Neural progenitor cell (in vitro differentiated cells): ENCODE measurements around the gene GNAT1. TPM values are rescaled to one million over a fixed set of nuclear protein-coding genes. Genes with fewer than 3 reads are reported as not detected.

Experiments
- DNase-seq: peaks from one replicate; pipeline ENCODE4 v3.0.0-alpha.2; 2016; ENCODE audit warnings: low spot score
- H2AFZ ChIP-seq: fragments of 200-600 bp; sonication (generic); replicated peaks from 2 replicates; pipeline ENCODE4 v1.6.1; 2016; ENCODE audit warnings: antibody characterized with exemption
- H3F3A ChIP-seq: fragments of 200-600 bp; sonication (generic); 2 replicates; pipeline ENCODE4 v1.6.1; 2016; ENCODE audit warnings: antibody characterized with exemption, low read depth
- H3K27ac ChIP-seq: fragments of 200-600 bp; sonication (generic); 2 replicates; pipeline ENCODE4 v1.5.1; 2016; ENCODE audit warnings: mild to moderate bottlenecking
- H3K27me3 ChIP-seq: fragments of 200-600 bp; sonication (generic); 2 replicates; pipeline ENCODE4 v1.6.1; 2016; ENCODE audit warnings: mild to moderate bottlenecking, moderate library complexity
- H3K36me3 ChIP-seq: fragments of 200-600 bp; sonication (generic); 2 replicates; pipeline ENCODE4 v1.5.1; 2016
- H3K4me1 ChIP-seq: fragments of 200-600 bp; sonication (generic); 2 replicates; pipeline ENCODE4 v1.6.1; 2016; ENCODE audit warnings: mixed run types
- H3K4me2 ChIP-seq: fragments of 200-600 bp; sonication (generic); 2 replicates; pipeline ENCODE4 v1.6.1; 2016
- H3K4me3 ChIP-seq: fragments of 200-600 bp; sonication (generic); 2 replicates; pipeline ENCODE4 v1.5.1; 2016
- H3K79me2 ChIP-seq: fragments of 200-600 bp; sonication (generic); 2 replicates; pipeline ENCODE4 v1.6.1; 2016; ENCODE audit warnings: low read depth
- H3K9ac ChIP-seq: fragments of 200-600 bp; sonication (generic); 2 replicates; pipeline ENCODE4 v1.6.1; 2016
- H3K9me3 ChIP-seq: fragments of 200-600 bp; sonication (generic); 2 replicates; pipeline ENCODE4 v1.5.1; 2016; ENCODE audit warnings: low read depth
- H4K20me1 ChIP-seq: fragments of 200-600 bp; sonication (generic); 2 replicates; pipeline ENCODE4 v1.6.1; 2016; ENCODE audit warnings: low read depth
- H3K27ac Mint-ChIP-seq: 3 replicates; pipeline ENCODE4 v1.8.0; 2021; ENCODE audit warnings: mixed read lengths
- H3K27me3 Mint-ChIP-seq: 2 replicates; pipeline ENCODE4 v1.8.0; 2022; ENCODE audit warnings: low read depth, mild to moderate bottlenecking, inconsistent platforms, moderate library complexity, mixed read lengths; ENCODE audit not compliant: insufficient read depth
- H3K36me3 Mint-ChIP-seq: 3 replicates; pipeline ENCODE4 v1.8.0; 2021; ENCODE audit warnings: mixed read lengths
- H3K4me1 Mint-ChIP-seq: 3 replicates; pipeline ENCODE4 v1.8.0; 2021; ENCODE audit warnings: mixed read lengths
- H3K4me3 Mint-ChIP-seq: 3 replicates; pipeline ENCODE4 v1.8.0; 2021; ENCODE audit warnings: mild to moderate bottlenecking, moderate library complexity, mixed read lengths
- H3K9me3 Mint-ChIP-seq: 3 replicates; pipeline ENCODE4 v1.8.0; 2020; ENCODE audit warnings: mixed read lengths
- EZH2 ChIP-seq: fragments of 200-600 bp; sonication (generic); IDR thresholded peaks from 2 replicates; pipeline ENCODE4 v1.6.1; 2017; ENCODE audit warnings: antibody characterized with exemption, mild to moderate bottlenecking, moderate library complexity
- EZH2phosphoT487 ChIP-seq: fragments of 200-600 bp; sonication (generic); IDR thresholded peaks from 2 replicates; pipeline ENCODE4 v1.6.1; 2017; ENCODE audit warnings: antibody characterized with exemption
- total RNA-seq: library from RNA; depleted of rRNA; stranded (reverse); fragments of >200 nt; gene quantifications from 2 replicates; pipeline ENCODE4 v1.2.3, GENCODE V29; 2015; ENCODE audit warnings: low replicate concordance
- TF ChIP-seq, protein P1 (sequence below): fragments of 200-600 bp; sonication (generic); IDR thresholded peaks from 2 replicates; pipeline ENCODE4 v1.5.1; 2017; ENCODE audit warnings: antibody characterized with exemption, mild to moderate bottlenecking

GNAT1 gene
- total RNA-seq, 1 donor from 2014 or later, result not detected

DNA sequence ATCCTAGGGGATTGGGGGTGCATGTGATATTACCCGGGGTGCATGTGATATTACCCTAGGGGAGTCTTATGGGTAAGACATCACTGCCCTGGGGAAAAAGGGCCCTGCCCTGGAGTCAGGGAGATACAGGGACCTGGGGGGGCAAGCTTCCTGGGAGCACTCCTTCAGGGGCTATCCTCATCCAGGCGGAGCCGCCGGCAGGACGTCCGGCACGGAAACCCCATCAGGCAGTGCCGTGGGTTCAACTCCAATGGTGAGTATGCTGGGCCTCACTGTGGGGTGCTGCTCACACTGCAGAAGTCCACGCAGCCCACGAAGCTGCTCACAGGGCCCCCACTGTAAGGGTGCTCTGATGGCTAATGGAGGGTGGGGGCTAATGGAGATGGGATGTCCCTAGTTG lies 5.3 kb upstream of the GNAT1 start:
- Mint-ChIP-seq H3K36me3 (peaks cover 12% of the 10 kb centered on the region), H3K4me1 (peaks cover 23% of the 10 kb centered on the region), H3K9me3 (no peaks in the 10 kb centered on the region), H3K4me3 (no peak overlapping the region), H3K27me3 (peaks cover 4% of the 10 kb centered on the region), H3K27ac (no peak overlapping the region)
- H3K4me1 ChIP-seq, result peaks cover 6% of the 10 kb centered on the region
- H3K36me3 ChIP-seq, result no peaks in the 10 kb centered on the region
- H3K9me3 ChIP-seq, result no peaks in the 10 kb centered on the region
- DNase-seq, result no peak
- H3K27me3 ChIP-seq, result no peaks in the 10 kb centered on the region
- no peak overlapping the region for H2AFZ ChIP-seq
- H3F3A ChIP-seq, result peaks cover 6% of the 10 kb centered on the region
- H3K27ac ChIP-seq, result no peak overlapping the region
- TF ChIP-seq EZH2phosphoT487 (no peak), EZH2 (no peak)
- TF ChIP-seq, protein P1, sequence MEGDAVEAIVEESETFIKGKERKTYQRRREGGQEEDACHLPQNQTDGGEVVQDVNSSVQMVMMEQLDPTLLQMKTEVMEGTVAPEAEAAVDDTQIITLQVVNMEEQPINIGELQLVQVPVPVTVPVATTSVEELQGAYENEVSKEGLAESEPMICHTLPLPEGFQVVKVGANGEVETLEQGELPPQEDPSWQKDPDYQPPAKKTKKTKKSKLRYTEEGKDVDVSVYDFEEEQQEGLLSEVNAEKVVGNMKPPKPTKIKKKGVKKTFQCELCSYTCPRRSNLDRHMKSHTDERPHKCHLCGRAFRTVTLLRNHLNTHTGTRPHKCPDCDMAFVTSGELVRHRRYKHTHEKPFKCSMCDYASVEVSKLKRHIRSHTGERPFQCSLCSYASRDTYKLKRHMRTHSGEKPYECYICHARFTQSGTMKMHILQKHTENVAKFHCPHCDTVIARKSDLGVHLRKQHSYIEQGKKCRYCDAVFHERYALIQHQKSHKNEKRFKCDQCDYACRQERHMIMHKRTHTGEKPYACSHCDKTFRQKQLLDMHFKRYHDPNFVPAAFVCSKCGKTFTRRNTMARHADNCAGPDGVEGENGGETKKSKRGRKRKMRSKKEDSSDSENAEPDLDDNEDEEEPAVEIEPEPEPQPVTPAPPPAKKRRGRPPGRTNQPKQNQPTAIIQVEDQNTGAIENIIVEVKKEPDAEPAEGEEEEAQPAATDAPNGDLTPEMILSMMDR, result no peak
- H3K4me3 ChIP-seq, result no peak overlapping the region
- no peak overlapping the region for H3K9ac ChIP-seq
- H3K79me2 ChIP-seq, result no peaks in the 10 kb centered on the region
- H4K20me1 ChIP-seq, result no peaks in the 10 kb centered on the region
- no peak overlapping the region for H3K4me2 ChIP-seq

DNA sequence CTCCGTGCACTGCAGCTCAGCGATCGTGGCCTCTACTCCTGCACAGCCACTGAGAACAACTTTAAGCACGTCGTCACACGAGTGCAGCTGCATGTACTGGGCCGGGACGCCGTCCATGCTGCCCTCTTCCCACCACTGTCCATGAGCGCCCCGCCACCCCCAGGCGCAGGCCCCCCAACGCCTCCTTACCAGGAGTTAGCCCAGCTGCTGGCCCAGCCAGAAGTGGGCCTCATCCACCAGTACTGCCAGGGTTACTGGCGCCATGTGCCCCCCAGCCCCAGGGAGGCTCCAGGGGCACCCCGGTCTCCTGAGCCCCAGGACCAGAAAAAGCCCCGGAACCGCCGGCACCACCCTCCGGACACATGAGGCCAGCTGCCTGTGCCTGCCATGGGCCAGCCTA lies 3.7 kb upstream of the GNAT1 start:
- no peaks in the 10 kb centered on the region for H3K79me2 ChIP-seq

DNA sequence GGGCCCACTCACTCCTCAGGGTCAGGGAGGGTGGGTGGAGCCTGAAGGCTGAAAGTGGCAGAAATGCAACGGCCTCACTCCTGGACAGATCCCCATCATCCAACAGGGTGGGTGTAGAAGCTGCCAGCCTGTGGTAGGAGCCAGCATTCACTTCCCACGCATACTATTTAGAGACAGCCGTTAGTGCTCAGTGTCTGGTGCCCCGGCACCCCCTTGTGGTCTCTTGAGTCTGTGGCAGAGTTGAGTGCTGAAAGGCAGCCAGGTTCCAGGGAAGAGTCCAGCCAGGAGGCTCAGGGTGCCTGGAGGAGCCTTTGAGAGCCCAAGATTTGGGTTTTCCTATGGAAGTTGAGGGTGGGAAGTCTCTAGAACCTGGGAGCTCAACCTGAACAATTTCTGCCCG lies 2.1 kb upstream of the GNAT1 start:
- H3K4me1 ChIP-seq, result peaks cover 6% of the 10 kb centered on the region
- TF ChIP-seq, protein P1, result peak; percentile 85
- no peak for TF ChIP-seq EZH2phosphoT487
- no peaks in the 10 kb centered on the region for H3K79me2 ChIP-seq
- Mint-ChIP-seq H3K36me3 (peaks cover under 1% of the 10 kb centered on the region), H3K9me3 (no peaks in the 10 kb centered on the region), H3K4me1 (peaks cover 9% of the 10 kb centered on the region), H3K27ac (no peak overlapping the region), H3K27me3 (peaks cover 4% of the 10 kb centered on the region), H3K4me3 (no peak overlapping the region)
- no peaks in the 10 kb centered on the region for H3K9me3 ChIP-seq
- H3K9ac ChIP-seq, result no peak overlapping the region
- DNase-seq, result peak; percentile 89
- peaks cover 16% of the 10 kb centered on the region for H3K27me3 ChIP-seq
- no peaks in the 10 kb centered on the region for H3K36me3 ChIP-seq
- no peak overlapping the region for H2AFZ ChIP-seq
- no peak overlapping the region for H3K4me2 ChIP-seq
- no peaks in the 10 kb centered on the region for H4K20me1 ChIP-seq
- no peak overlapping the region for H3K27ac ChIP-seq
- peaks cover 6% of the 10 kb centered on the region for H3F3A ChIP-seq
- H3K4me3 ChIP-seq, result no peak overlapping the region

More for the DNA sequence above, 3.7 kb upstream of the GNAT1 start:
- no peaks in the 10 kb centered on the region for H4K20me1 ChIP-seq
- peaks cover 6% of the 10 kb centered on the region for H3F3A ChIP-seq
- H3K27me3 Mint-ChIP-seq, result peaks cover 4% of the 10 kb centered on the region
- no peak overlapping the region for H3K4me2 ChIP-seq
- H3K9me3 Mint-ChIP-seq, result no peaks in the 10 kb centered on the region
- no peak overlapping the region for H3K4me3 Mint-ChIP-seq
- no peak for DNase-seq
- H2AFZ ChIP-seq, result no peak overlapping the region
- no peak overlapping the region for H3K27ac ChIP-seq
- H3K27ac Mint-ChIP-seq, result no peak overlapping the region
- peaks cover 6% of the 10 kb centered on the region for H3K4me1 ChIP-seq
- peaks cover 9% of the 10 kb centered on the region for H3K36me3 Mint-ChIP-seq
- H3K27me3 ChIP-seq, result peaks cover under 1% of the 10 kb centered on the region
- no peak for TF ChIP-seq EZH2phosphoT487
- TF ChIP-seq, protein P1, result no peak
- no peak for TF ChIP-seq EZH2
- H3K4me1 Mint-ChIP-seq, result peaks cover 15% of the 10 kb centered on the region
- no peaks in the 10 kb centered on the region for H3K9me3 ChIP-seq
- H3K36me3 ChIP-seq, result no peaks in the 10 kb centered on the region
- H3K9ac ChIP-seq, result no peak overlapping the region
- no peak overlapping the region for H3K4me3 ChIP-seq

DNA sequence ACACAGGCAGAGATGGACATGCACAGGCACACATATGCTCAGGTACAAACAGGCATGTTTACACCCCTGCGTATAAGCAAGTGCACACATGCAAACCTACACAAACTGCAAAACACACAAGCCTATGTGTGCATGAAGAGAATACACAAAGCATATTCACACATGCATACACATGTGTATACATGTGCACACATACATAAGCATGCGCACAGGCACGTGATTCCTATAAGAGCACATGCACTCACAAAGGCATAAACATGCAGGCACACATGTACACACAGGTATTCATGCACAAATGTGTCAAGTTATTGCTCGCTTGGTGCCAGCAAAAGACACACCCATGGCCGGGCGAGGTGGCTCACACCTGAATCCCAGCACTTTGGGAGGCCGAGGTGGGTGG lies 1.4 kb upstream of the GNAT1 start:
- H3F3A ChIP-seq, result peaks cover 6% of the 10 kb centered on the region
- H3K9me3 ChIP-seq, result no peaks in the 10 kb centered on the region
- H3K36me3 Mint-ChIP-seq, result no peaks in the 10 kb centered on the region
- no peak overlapping the region for H3K9ac ChIP-seq
- no peak overlapping the region for H3K4me3 ChIP-seq
- H3K4me1 ChIP-seq, result peaks cover 6% of the 10 kb centered on the region
- H3K27me3 Mint-ChIP-seq, result peaks cover 6% of the 10 kb centered on the region
- H3K4me2 ChIP-seq, result no peak overlapping the region
- no peak overlapping the region for H3K27ac ChIP-seq
- TF ChIP-seq EZH2 (no peak), EZH2phosphoT487 (no peak)
- TF ChIP-seq, protein P1, result no peak
- H3K27ac Mint-ChIP-seq, result no peak overlapping the region
- DNase-seq, result no peak
- peaks cover 23% of the 10 kb centered on the region for H3K27me3 ChIP-seq
- no peaks in the 10 kb centered on the region for H3K36me3 ChIP-seq
- peaks cover 9% of the 10 kb centered on the region for H3K4me1 Mint-ChIP-seq
- no peak overlapping the region for H2AFZ ChIP-seq
- no peak overlapping the region for H3K4me3 Mint-ChIP-seq
- no peaks in the 10 kb centered on the region for H3K9me3 Mint-ChIP-seq
- no peaks in the 10 kb centered on the region for H4K20me1 ChIP-seq
- no peaks in the 10 kb centered on the region for H3K79me2 ChIP-seq
